CD14-positive monocyte (primary cell): ENCODE results near the gene IL6. TPM values are rescaled to one million over a fixed set of nuclear protein-coding genes. Genes with fewer than 3 reads are reported as not detected.

Experiments used
- DNase-seq, 3 donors: peaks; one replicate each; pipeline ENCODE4 v3.0.0-alpha.2; 2011 to 2022
- H2AFZ ChIP-seq: 2 replicates; pipeline ENCODE4 v1.6.0; 2012; ENCODE audit warnings: mild to moderate bottlenecking, low read depth, low read length, inconsistent platforms; ENCODE audit not compliant: insufficient read depth, poor library complexity, severe bottlenecking
- H3K27ac ChIP-seq, 2 donors: 1 replicate in 1 of 2; 2 replicates in 1 of 2; pipeline ENCODE4 v1.5.1; 2012 to 2013; ENCODE audit warnings: low read length in 2 of 2, control low read depth in 1 of 2, inconsistent platforms in 1 of 2, low read depth in 1 of 2, mild to moderate bottlenecking in 1 of 2
- H3K27me3 ChIP-seq, 2 donors: one replicate each; pipeline versions ENCODE4 v1.6.0 to v1.6.1; 2011 to 2013; ENCODE audit warnings: low read length in 2 of 2; ENCODE audit not compliant: control insufficient read depth in 2 of 2, insufficient read depth in 2 of 2
- H3K36me3 ChIP-seq, 2 donors: replicated peaks in 1 of 2; 1 replicate in 1 of 2; 2 replicates in 1 of 2; pipeline versions ENCODE4 v1.5.1 to v1.6.1; 2012 to 2013; ENCODE audit warnings: low read length in 2 of 2, control low read depth in 1 of 2, inconsistent platforms in 1 of 2, mild to moderate bottlenecking in 1 of 2; ENCODE audit not compliant: insufficient read depth in 2 of 2, control insufficient read depth in 1 of 2
- H3K4me1 ChIP-seq, 2 donors: 1 replicate in 1 of 2; 2 replicates in 1 of 2; pipeline versions ENCODE4 v1.5.1 to v1.6.1; 2012 to 2013; ENCODE audit warnings: low read length in 2 of 2, control low read depth in 1 of 2, inconsistent platforms in 1 of 2, mild to moderate bottlenecking in 1 of 2, moderate library complexity in 1 of 2; ENCODE audit not compliant: insufficient read depth in 2 of 2, control insufficient read depth in 1 of 2
- H3K4me2 ChIP-seq: replicated peaks from 2 replicates; pipeline ENCODE3; 2012; ENCODE audit warnings: low read length, moderate library complexity, mild to moderate bottlenecking; ENCODE audit not compliant: poor library complexity, severe bottlenecking; ENCODE audit errors: extremely low read depth
- H3K4me3 ChIP-seq, 3 experiments: fragments of 200-600 bp in 1 of 3; sonication (generic) in 1 of 3; replicated peaks in 1 of 3; 1 replicate in 2 of 3; 2 replicates in 1 of 3; pipeline ENCODE4 v1.5.1; 2011 to 2013; ENCODE audit warnings: low read length in 3 of 3, mild to moderate bottlenecking in 3 of 3, control low read depth in 2 of 3, low read depth in 2 of 3, inconsistent platforms in 1 of 3, moderate library complexity in 1 of 3
- H3K79me2 ChIP-seq: 2 replicates; pipeline ENCODE4 v1.6.0; 2012; ENCODE audit warnings: mild to moderate bottlenecking, control low read depth, inconsistent platforms, low read length, moderate library complexity; ENCODE audit not compliant: insufficient read depth
- H3K9ac ChIP-seq: 2 replicates; pipeline ENCODE4 v1.6.0; 2017; ENCODE audit warnings: low read length, mild to moderate bottlenecking; ENCODE audit not compliant: insufficient read depth, poor library complexity, severe bottlenecking
- H3K9me3 ChIP-seq, 2 donors: replicated peaks in 1 of 2; 1 replicate in 1 of 2; 2 replicates in 1 of 2; pipeline versions ENCODE4 v1.5.1 to v1.6.1; 2012 to 2013; ENCODE audit warnings: low read length in 2 of 2, control low read depth in 1 of 2; ENCODE audit not compliant: control insufficient read depth in 1 of 2, insufficient read depth in 1 of 2
- H4K20me1 ChIP-seq: 2 replicates; pipeline ENCODE4 v1.6.0; 2012; ENCODE audit warnings: mild to moderate bottlenecking, low read length, control low read depth, moderate library complexity; ENCODE audit not compliant: insufficient read depth
- H3K27ac Mint-ChIP-seq, 7 donors: one replicate each; pipeline ENCODE4 v1.8.0; 2020; ENCODE audit warnings: mild to moderate bottlenecking in 7 of 7, mixed read lengths in 7 of 7, moderate library complexity in 6 of 7, inconsistent platforms in 2 of 7
- H3K27me3 Mint-ChIP-seq, 3 donors: one replicate each; pipeline ENCODE4 v1.8.0; 2021 to 2022; ENCODE audit warnings: low read depth in 3 of 3, mild to moderate bottlenecking in 3 of 3, mixed read lengths in 3 of 3, moderate library complexity in 3 of 3, inconsistent platforms in 1 of 3
- H3K36me3 Mint-ChIP-seq, 2 donors: one replicate each; pipeline ENCODE4 v1.8.0; 2020; ENCODE audit warnings: mixed read lengths in 2 of 2, inconsistent platforms in 1 of 2, mild to moderate bottlenecking in 1 of 2
- H3K4me1 Mint-ChIP-seq: one replicate; pipeline ENCODE4 v1.8.0; 2020; ENCODE audit warnings: mild to moderate bottlenecking, mixed read lengths
- H3K4me3 Mint-ChIP-seq, 2 donors: one replicate each; pipeline ENCODE4 v1.8.0; 2020; ENCODE audit warnings: mild to moderate bottlenecking in 2 of 2, mixed read lengths in 2 of 2, moderate library complexity in 1 of 2
- H3K9me3 Mint-ChIP-seq, 7 donors: one replicate each; pipeline ENCODE4 v1.8.0; 2020 to 2022; ENCODE audit warnings: mixed read lengths in 7 of 7, mild to moderate bottlenecking in 6 of 7, moderate library complexity in 6 of 7, inconsistent platforms in 2 of 7
- WGBS: methylation state at CpG from one replicate; pipeline ENCODE4 v1.1.5; 2013; ENCODE audit warnings: missing lambda C conversion rate; ENCODE audit not compliant: insufficient coverage; 5-methylcytosine and 5-hydroxymethylcytosine counted together
- intact Hi-C, 2 donors: fragments of 100-400 bp; cut with micrococcal nuclease; formaldehyde crosslinking; loops; one replicate each; pipeline versions ENCODE4 v1.15.0 to v1.15.1; 2023
- polyA plus RNA-seq, 3 donors: library from polyadenylated mRNA; depleted of rRNA in 1 of 3; unstranded in 2 of 3; stranded (reverse) in 1 of 3; fragments of 300-500 nt in 2 of 3; fragments of >200 nt in 1 of 3; fragmentation: Illumina TruSeq in 2 of 3; gene quantifications; 1 replicate in 2 of 3; 2 replicates in 1 of 3; pipeline ENCODE4 v1.2.3, GENCODE V29; 2012 to 2021
- TF ChIP-seq, protein P1 (sequence below): fragments of 200-600 bp; IDR thresholded peaks from one replicate; pipeline ENCODE4 v1.8.0; 2022; ENCODE audit warnings: antibody characterized with exemption, mild to moderate bottlenecking

Gene IL6
- polyA plus RNA-seq, 3 donors, result 0.28 to 3.5 (median 1.6) TPM

GRCh38 chr7:22696541-22697228 lies 30.3 kb upstream of the IL6 start:
- Histone ChIP-seq H3K4me2 (no peak overlapping the region), H3K27ac (no peak overlapping the region), H3K4me3 (no peak overlapping the region), H3K9ac (no peak overlapping the region), H3K9me3 (no peaks in the 10 kb centered on the region), H3K36me3 (no peaks in the 10 kb centered on the region), H3K4me1 (peaks cover 47 to 49% of the 10 kb centered on the region in 2 donors), H3K79me2 (no peaks in the 10 kb centered on the region), H4K20me1 (no peaks in the 10 kb centered on the region), H3K27me3 (no peaks in the 10 kb centered on the region), H2AFZ (no peak overlapping the region)
- Mint-ChIP-seq H3K27ac (no peak overlapping the region), H3K36me3 (no peaks in the 10 kb centered on the region), H3K27me3 (peaks cover 0 to 4% (median under 1%) of the 10 kb centered on the region in 3 donors), H3K4me1 (peaks cover 50% of the 10 kb centered on the region), H3K4me3 (no peak overlapping the region), H3K9me3 (peaks cover 0 to 2% (median 0%) of the 10 kb centered on the region in 7 donors)
- TF ChIP-seq, protein P1, sequence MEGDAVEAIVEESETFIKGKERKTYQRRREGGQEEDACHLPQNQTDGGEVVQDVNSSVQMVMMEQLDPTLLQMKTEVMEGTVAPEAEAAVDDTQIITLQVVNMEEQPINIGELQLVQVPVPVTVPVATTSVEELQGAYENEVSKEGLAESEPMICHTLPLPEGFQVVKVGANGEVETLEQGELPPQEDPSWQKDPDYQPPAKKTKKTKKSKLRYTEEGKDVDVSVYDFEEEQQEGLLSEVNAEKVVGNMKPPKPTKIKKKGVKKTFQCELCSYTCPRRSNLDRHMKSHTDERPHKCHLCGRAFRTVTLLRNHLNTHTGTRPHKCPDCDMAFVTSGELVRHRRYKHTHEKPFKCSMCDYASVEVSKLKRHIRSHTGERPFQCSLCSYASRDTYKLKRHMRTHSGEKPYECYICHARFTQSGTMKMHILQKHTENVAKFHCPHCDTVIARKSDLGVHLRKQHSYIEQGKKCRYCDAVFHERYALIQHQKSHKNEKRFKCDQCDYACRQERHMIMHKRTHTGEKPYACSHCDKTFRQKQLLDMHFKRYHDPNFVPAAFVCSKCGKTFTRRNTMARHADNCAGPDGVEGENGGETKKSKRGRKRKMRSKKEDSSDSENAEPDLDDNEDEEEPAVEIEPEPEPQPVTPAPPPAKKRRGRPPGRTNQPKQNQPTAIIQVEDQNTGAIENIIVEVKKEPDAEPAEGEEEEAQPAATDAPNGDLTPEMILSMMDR, result no peak
- WGBS, result 100% methylated on average over 2 of the region's 4 CpGs
- peak in 2 of 3 donors; percentile 17 to 21 for DNase-seq
- intact Hi-C loops, result no loop called here

- H3K4me2 ChIP-seq, result no peak overlapping the region
- H3K27ac ChIP-seq, result no peak overlapping the region
- H3K36me3 ChIP-seq, result no peaks in the 10 kb centered on the region
- no peak overlapping the region for H2AFZ ChIP-seq
- TF ChIP-seq, protein P1, result no peak
- no peaks in the 10 kb centered on the region for H4K20me1 ChIP-seq
- intact Hi-C loops, result no loop called here
- no peaks in the 10 kb centered on the region for H3K79me2 ChIP-seq
- H3K4me1 ChIP-seq, result peaks cover 52 to 56% of the 10 kb centered on the region in 2 donors
- H3K9ac ChIP-seq, result no peak overlapping the region
- Mint-ChIP-seq H3K27ac (peak overlapping the region in 1 of 7 donors; percentile 27), H3K36me3 (no peaks in the 10 kb centered on the region), H3K9me3 (peaks cover 0 to 2% (median 0%) of the 10 kb centered on the region in 7 donors), H3K4me1 (peaks cover 57% of the 10 kb centered on the region), H3K4me3 (no peak overlapping the region), H3K27me3 (peaks cover 0 to 4% (median 0%) of the 10 kb centered on the region in 3 donors)
- no peaks in the 10 kb centered on the region for H3K27me3 ChIP-seq
- no peak overlapping the region for H3K4me3 ChIP-seq
- DNase-seq, result no peak
- no CpG with 5 or more reads among the region's 2 CpGs for WGBS
- no peaks in the 10 kb centered on the region for H3K9me3 ChIP-seq
Observed at GRCh38 chr7:22697322-22697859, 29.6 kb upstream of the IL6 start.
